SK-N-SH (cell line): Measurements from ENCODE around the gene IL11RA. TPM values are rescaled to one million over a fixed set of nuclear protein-coding genes. Genes with fewer than 3 reads are reported as not detected.

Experiments
- CTCF ChIA-PET: fragments of 300-600, 350-600 bp; formaldehyde crosslinking; extraction: SDS; loops from one replicate; lab custom pipeline; 2021; lab: Yijun Ruan, JAX
- POLR2A ChIA-PET: fragments of 350-600 bp; sonication (Branson Sonifier 250); formaldehyde crosslinking; extraction: SDS; loops from one replicate; lab custom pipeline; 2020; ENCODE audit warnings: antibody characterized with exemption, inconsistent platforms; lab: Yijun Ruan, JAX
- DNase-seq: peaks from one replicate; pipeline ENCODE4 v3.0.0; 2012
- H2AFZ ChIP-seq: fragments of 200-600 bp; sonication (generic); 2 replicates; pipeline ENCODE4 v1.8.1; 2016; ENCODE audit warnings: antibody characterized with exemption, mild to moderate bottlenecking, low read depth
- H3F3A ChIP-seq: fragments of 200-600 bp; sonication (generic); replicated peaks from 2 replicates; pipeline ENCODE3; 2016; ENCODE audit warnings: antibody characterized with exemption, mild to moderate bottlenecking; ENCODE audit not compliant: insufficient read depth
- H3K27ac ChIP-seq, 2 experiments: fragments of 200-500 bp in 1 of 2; fragments of 200-600 bp in 1 of 2; sonication (Bioruptor generic) in 1 of 2; sonication (generic), shearing (Covaris generic) in 1 of 2; 2 replicates each; pipeline versions ENCODE4 v1.5.1 to v1.6.1; 2014 to 2016; ENCODE audit warnings: low read depth in 2 of 2, inconsistent platforms in 1 of 2, low read length in 1 of 2, mild to moderate bottlenecking in 1 of 2, mixed read lengths in 1 of 2
- H3K27me3 ChIP-seq: fragments of 200-600 bp; sonication (generic), shearing (Covaris generic); 2 replicates; pipeline ENCODE4 v1.6.1; 2016; ENCODE audit warnings: mixed run types; ENCODE audit not compliant: insufficient read depth
- H3K36me3 ChIP-seq, 2 experiments: fragments of 200-500 bp in 1 of 2; fragments of 200-600 bp in 1 of 2; sonication (Bioruptor generic) in 1 of 2; sonication (generic) in 1 of 2; replicated peaks in 1 of 2; 2 replicates each; pipeline versions ENCODE3 to v1.5.1; 2014 to 2016; ENCODE audit warnings: low read length in 1 of 2, mild to moderate bottlenecking in 1 of 2; ENCODE audit not compliant: insufficient read depth in 2 of 2, control insufficient read depth in 1 of 2
- H3K4me1 ChIP-seq, 2 experiments: fragments of 200-500 bp in 1 of 2; fragments of 200-600 bp in 1 of 2; sonication (Bioruptor generic) in 1 of 2; sonication (generic), shearing (Covaris generic) in 1 of 2; 2 replicates each; pipeline versions ENCODE4 v1.5.1 to v1.6.1; 2014 to 2016; ENCODE audit warnings: low read depth in 1 of 2, low read length in 1 of 2, mixed run types in 1 of 2; ENCODE audit not compliant: insufficient read depth in 2 of 2, control insufficient read depth in 1 of 2
- H3K4me2 ChIP-seq: fragments of 200-600 bp; sonication (generic), shearing (Covaris generic); 2 replicates; pipeline ENCODE4 v1.6.1; 2017; ENCODE audit warnings: mixed run types
- H3K4me3 ChIP-seq, 2 experiments: fragments of 200-500 bp in 1 of 2; fragments of 200-600 bp in 1 of 2; sonication (Bioruptor generic) in 1 of 2; sonication (generic), shearing (Covaris generic) in 1 of 2; 2 replicates each; pipeline versions ENCODE4 v1.5.1 to v1.8.1; 2014 to 2016; ENCODE audit warnings: low read depth in 2 of 2, inconsistent platforms in 1 of 2, low read length in 1 of 2, mild to moderate bottlenecking in 1 of 2, mixed read lengths in 1 of 2, moderate library complexity in 1 of 2
- H3K79me2 ChIP-seq: fragments of 200-600 bp; sonication (generic); 2 replicates; pipeline ENCODE4 v1.8.1; 2017; ENCODE audit warnings: mild to moderate bottlenecking; ENCODE audit not compliant: insufficient read depth
- H3K9ac ChIP-seq: fragments of 200-600 bp; sonication (generic); 2 replicates; pipeline ENCODE4 v1.6.1; 2017; ENCODE audit warnings: mixed run types
- H3K9me2 ChIP-seq: fragments of 200-600 bp; sonication (generic); 2 replicates; pipeline ENCODE4 v1.6.1; 2017; ENCODE audit warnings: mixed run types
- H3K9me3 ChIP-seq: fragments of 200-600 bp; sonication (generic); 2 replicates; pipeline ENCODE4 v1.6.1; 2017; ENCODE audit warnings: mixed run types, mild to moderate bottlenecking, moderate library complexity
- H4K20me1 ChIP-seq: fragments of 200-600 bp; sonication (generic); 2 replicates; pipeline ENCODE4 v1.6.1; 2017; ENCODE audit warnings: mild to moderate bottlenecking, mixed run types; ENCODE audit not compliant: insufficient read depth
- CHD2 ChIP-seq: fragments of 150-350 bp; IDR thresholded peaks from 2 replicates; pipeline ENCODE4 v1.6.1; 2018; ENCODE audit warnings: low read length; ENCODE audit not compliant: partially characterized antibody
- CTCF ChIP-seq: fragments of 200-600 bp; sonication (generic); IDR thresholded peaks from 2 replicates; pipeline ENCODE4 v1.6.1; 2017; ENCODE audit warnings: antibody characterized with exemption, mild to moderate bottlenecking, moderate library complexity
- ELF1 ChIP-seq: IDR thresholded peaks from 2 replicates; pipeline ENCODE4 v1.4.0; 2012
- EP300 ChIP-seq, 2 experiments: IDR thresholded peaks; 2 replicates each; pipeline versions ENCODE4 v1.4.0 to v1.6.1; 2012; ENCODE audit warnings: borderline replicate concordance in 1 of 2, low read depth in 1 of 2, low read length in 1 of 2
- FOSL2 ChIP-seq: IDR thresholded peaks from 2 replicates; pipeline ENCODE4 v1.4.0; 2012; ENCODE audit warnings: low read depth, mild to moderate bottlenecking, moderate library complexity, borderline replicate concordance
- GABPA ChIP-seq: IDR thresholded peaks from 2 replicates; pipeline ENCODE4 v1.4.0; 2012; ENCODE audit warnings: low read depth, mild to moderate bottlenecking
- MEF2A ChIP-seq: IDR thresholded peaks from 2 replicates; pipeline ENCODE4 v1.4.0; 2012; ENCODE audit warnings: low read depth, borderline replicate concordance
- MXI1 ChIP-seq: IDR thresholded peaks from 2 replicates; pipeline ENCODE4 v1.6.1; 2012; ENCODE audit warnings: mild to moderate bottlenecking, low read depth, low read length, improper control_type of control experiment
- NRF1 ChIP-seq: IDR thresholded peaks from 2 replicates; pipeline ENCODE4 v1.6.1; 2012; ENCODE audit warnings: low read depth, mild to moderate bottlenecking, low read length
- PBX3 ChIP-seq: IDR thresholded peaks from 2 replicates; pipeline ENCODE4; 2012
- POLR2AphosphoS5 ChIP-seq: IDR thresholded peaks from 2 replicates; pipeline ENCODE4 v1.6.1; 2012; ENCODE audit warnings: low read depth, low read length
- RAD21 ChIP-seq: IDR thresholded peaks from 2 replicates; pipeline ENCODE4 v1.6.1; 2012; ENCODE audit warnings: mild to moderate bottlenecking, low read length
- RCOR1 ChIP-seq: fragments of 150-350 bp; IDR thresholded peaks from 2 replicates; pipeline ENCODE4 v1.6.1; 2017; ENCODE audit warnings: antibody characterized with exemption, low read length
- REST ChIP-seq: IDR thresholded peaks from 2 replicates; pipeline ENCODE4 v1.6.1; 2012; ENCODE audit warnings: mild to moderate bottlenecking, low read depth, low read length, moderate library complexity
- RXRA ChIP-seq: IDR thresholded peaks from 2 replicates; pipeline ENCODE4 v1.4.0; 2012; ENCODE audit warnings: low read depth, mild to moderate bottlenecking, borderline replicate concordance
- SIN3A ChIP-seq: IDR thresholded peaks from 2 replicates; pipeline ENCODE4 v1.6.1; 2012; ENCODE audit warnings: low read depth, mild to moderate bottlenecking, low read length, moderate library complexity, borderline replicate concordance
- SMC3 ChIP-seq: IDR thresholded peaks from 2 replicates; pipeline ENCODE4 v1.6.1; 2012; ENCODE audit warnings: low read depth, low read length, improper control_type of control experiment
- TEAD4 ChIP-seq: IDR thresholded peaks from 2 replicates; pipeline ENCODE4 v1.4.0; 2012; ENCODE audit warnings: mild to moderate bottlenecking, borderline replicate concordance; ENCODE audit not compliant: insufficient read depth
- USF1 ChIP-seq: IDR thresholded peaks from 2 replicates; pipeline ENCODE4 v1.4.0; 2012; ENCODE audit warnings: low read depth, borderline replicate concordance
- WGBS: methylation state at CpG from one replicate; pipeline ENCODE4 v1.1.6; 2017; ENCODE audit warnings: low lambda C conversion rate; 5-methylcytosine and 5-hydroxymethylcytosine counted together
- polyA plus RNA-seq, 3 experiments: library from polyadenylated mRNA; depleted of rRNA; stranded (reverse); fragments of >200 nt; gene quantifications; 2 replicates each; pipeline ENCODE4 v1.2.3, GENCODE V29; 2012
- TF ChIP-seq, protein P1 (sequence below): IDR thresholded peaks from 2 replicates; pipeline ENCODE4 v1.4.0; 2012; ENCODE audit warnings: low read depth

Gene IL11RA
- polyA plus RNA-seq, 1 of the 3 experiments (the other 2 are of a cell fraction): 16.5 TPM

DNA sequence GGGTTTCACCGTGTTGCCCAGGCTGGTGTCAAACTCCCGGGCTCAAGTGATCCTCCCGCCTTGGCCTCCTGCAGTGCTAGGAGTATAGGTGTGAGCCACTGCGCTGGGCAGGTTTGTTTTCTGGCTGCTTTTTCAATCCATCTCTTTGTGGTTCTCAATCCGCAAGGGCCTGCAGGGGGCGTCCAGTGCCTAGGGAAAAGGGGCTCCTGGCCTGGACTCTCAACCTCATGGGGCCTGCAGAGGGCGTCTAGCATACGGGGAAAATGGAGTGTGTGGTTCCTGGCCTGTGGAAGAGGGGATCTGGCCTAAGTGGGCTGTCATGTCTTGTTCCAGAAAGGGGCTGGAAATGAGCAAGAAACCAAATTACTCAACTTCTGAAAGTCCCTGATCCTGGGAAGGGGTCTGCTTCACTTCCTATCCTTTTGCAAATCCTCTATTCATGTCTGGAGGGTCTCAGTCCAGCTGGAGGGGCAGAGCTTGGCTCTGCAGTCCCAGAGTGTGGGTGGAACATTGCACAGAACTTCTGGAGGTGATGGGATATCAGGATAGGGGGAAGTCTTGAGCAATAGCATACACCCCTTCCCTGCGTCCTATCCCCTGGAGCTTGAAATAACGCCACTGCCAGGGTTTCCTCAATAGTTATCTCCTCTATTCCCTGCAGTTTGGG lies 23.2 kb downstream of the IL11RA start:
- Histone ChIP-seq H3K27ac (no peak overlapping the region), H3K9me2 (no peaks in the 10 kb centered on the region), H3K4me2 (no peak overlapping the region), H3K79me2 (no peaks in the 10 kb centered on the region), H3K36me3 (no peaks in the 10 kb centered on the region), H3K9me3 (no peaks in the 10 kb centered on the region), H3K27me3 (no peaks in the 10 kb centered on the region), H4K20me1 (no peaks in the 10 kb centered on the region), H3K9ac (no peak overlapping the region), H3K4me3 (peak overlapping the region in 1 of 2 experiments; percentile 11; a peak in 1 of 4 replicates), H3K4me1 (no peaks in the 10 kb centered on the region), H2AFZ (no peak overlapping the region), H3F3A (no peaks in the 10 kb centered on the region)
- TF ChIP-seq RAD21: peak; percentile 83
- TF ChIP-seq TEAD4: no peak
- no peak for TF ChIP-seq MEF2A
- TF ChIP-seq CTCF: peak; percentile 70
- TF ChIP-seq EP300 (IDR thresholded peaks at IDR 0.05; ENCODE audit: borderline replicate concordance in 1 of 2, low read depth in 1 of 2, low read length in 1 of 2): no peak
- TF ChIP-seq SMC3: peak; percentile 70
- CTCF ChIA-PET: interaction anchor here (0.7 to 5.7 kb wide), 21 partner anchors 10 to 319 kb away, joined by 3 to 57 read pairs (median 4); partner anchors contain the start of genes CCL19, CCL21, DCTN3 and GALT
- peak; percentile 84 for DNase-seq
- WGBS: 62% methylated on average over 10 of the region's 10 CpGs
- POLR2A ChIA-PET: no interaction called here

DNA sequence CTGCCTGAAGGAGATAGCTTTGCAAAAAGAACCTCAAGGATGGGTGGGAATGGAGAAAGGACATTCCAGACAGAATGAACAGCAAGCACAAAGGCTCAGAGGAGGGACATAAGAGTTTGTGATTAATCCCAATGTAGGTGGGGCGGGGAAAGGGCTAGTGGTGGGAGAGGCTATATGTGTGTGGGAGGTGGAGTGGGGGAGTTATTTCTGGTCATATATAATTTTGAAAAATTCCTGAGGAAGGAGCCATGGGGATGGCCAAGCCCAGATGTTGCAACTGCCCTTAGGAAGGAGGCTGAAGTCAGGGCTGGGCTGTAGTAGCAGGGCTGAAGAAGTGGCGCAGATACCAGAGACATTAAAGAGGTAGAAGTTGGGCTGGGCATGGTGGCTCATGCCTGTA lies 23.9 kb downstream of the IL11RA start:
- no peak for DNase-seq
- Histone ChIP-seq H4K20me1 (no peaks in the 10 kb centered on the region), H3K4me3 (no peak overlapping the region), H3K36me3 (no peaks in the 10 kb centered on the region), H2AFZ (no peak overlapping the region), H3F3A (no peaks in the 10 kb centered on the region), H3K27me3 (no peaks in the 10 kb centered on the region), H3K9ac (no peak overlapping the region), H3K4me1 (no peaks in the 10 kb centered on the region), H3K79me2 (no peaks in the 10 kb centered on the region), H3K9me3 (no peaks in the 10 kb centered on the region), H3K27ac (no peak overlapping the region), H3K9me2 (no peaks in the 10 kb centered on the region), H3K4me2 (no peak overlapping the region)
- POLR2A ChIA-PET: no interaction called here
- TF ChIP-seq PBX3: no peak
- TF ChIP-seq REST: no peak
- TF ChIP-seq NRF1: no peak
- no peak for TF ChIP-seq RAD21
- TF ChIP-seq GABPA: no peak
- no peak for TF ChIP-seq EP300 (IDR thresholded peaks at IDR 0.05; ENCODE audit: borderline replicate concordance in 1 of 2, low read depth in 1 of 2, low read length in 1 of 2)
- TF ChIP-seq, protein P1, sequence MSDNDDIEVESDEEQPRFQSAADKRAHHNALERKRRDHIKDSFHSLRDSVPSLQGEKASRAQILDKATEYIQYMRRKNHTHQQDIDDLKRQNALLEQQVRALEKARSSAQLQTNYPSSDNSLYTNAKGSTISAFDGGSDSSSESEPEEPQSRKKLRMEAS: no peak
- no peak for TF ChIP-seq MXI1
- TF ChIP-seq ELF1: no peak
- no peak for TF ChIP-seq TEAD4
- TF ChIP-seq USF1: no peak
- no peak for TF ChIP-seq RXRA
- no peak for TF ChIP-seq POLR2AphosphoS5
- TF ChIP-seq CHD2: no peak
- TF ChIP-seq FOSL2: no peak
- TF ChIP-seq RCOR1: no peak
- TF ChIP-seq SIN3A: no peak
- WGBS: 94% methylated on average over 2 of the region's 2 CpGs
- CTCF ChIA-PET: interaction anchor here (0.7 to 5.7 kb wide), 13 partner anchors 10 to 193 kb away, joined by 3 to 57 read pairs (median 5); partner anchors contain the start of genes CCL19 and GALT
